Keratinocyte (primary cell): ENCODE data around the gene NAA25. TPM values are rescaled to one million over a fixed set of nuclear protein-coding genes. Genes with fewer than 3 reads are reported as not detected.

Experiments
- DNase-seq: peaks from one replicate; pipeline ENCODE4 v3.0.0-alpha.2; 2011; ENCODE audit warnings: low read depth, missing footprints, low spot score
- FAIRE-seq: peaks from 2 replicates; lab custom pipeline; 2011; peaks lifted over from hg19 to GRCh38; lab: Jason Lieb, UNC
- H2AFZ ChIP-seq: 2 replicates; pipeline ENCODE4 v1.6.0; 2012; ENCODE audit warnings: low read length, control low read depth, inconsistent platforms; ENCODE audit not compliant: control insufficient read depth
- H3K27ac ChIP-seq: 2 replicates; pipeline ENCODE4 v1.5.1; 2011; ENCODE audit warnings: low read length; ENCODE audit not compliant: control insufficient read depth, insufficient read depth
- H3K27me3 ChIP-seq: 3 replicates; pipeline ENCODE4 v1.6.0; 2011; ENCODE audit warnings: low read length; ENCODE audit not compliant: control insufficient read depth, insufficient read depth; ENCODE audit errors: extremely low read depth
- H3K36me3 ChIP-seq, 2 experiments: 2 replicates in 1 of 2; 3 replicates in 1 of 2; pipeline ENCODE4 v1.5.1; 2011; ENCODE audit warnings: low read length in 2 of 2, mild to moderate bottlenecking in 1 of 2; ENCODE audit not compliant: control insufficient read depth in 2 of 2, insufficient read depth in 2 of 2; ENCODE audit errors: extremely low read depth in 1 of 2
- H3K4me1 ChIP-seq: 3 replicates; pipeline ENCODE4 v1.5.1; 2011; ENCODE audit warnings: low read length; ENCODE audit not compliant: control insufficient read depth, insufficient read depth; ENCODE audit errors: extremely low read depth
- H3K4me2 ChIP-seq: 3 replicates; pipeline ENCODE4 v1.6.0; 2011; ENCODE audit warnings: low read depth, low read length; ENCODE audit not compliant: control insufficient read depth, insufficient read depth; ENCODE audit errors: extremely low read depth
- H3K4me3 ChIP-seq, 3 experiments: fragments of 200-600 bp in 1 of 3; sonication (generic) in 1 of 3; 2 replicates in 2 of 3; 3 replicates in 1 of 3; pipeline ENCODE4 v1.5.1; 2011 to 2016; ENCODE audit warnings: low read length in 3 of 3, mild to moderate bottlenecking in 3 of 3, control low read depth in 2 of 3, inconsistent platforms in 1 of 3, low read depth in 1 of 3, mixed read lengths in 1 of 3, mixed run types in 1 of 3, moderate library complexity in 1 of 3; ENCODE audit not compliant: control insufficient read depth in 2 of 3, insufficient read depth in 2 of 3; ENCODE audit errors: extremely low read depth in 1 of 3
- H3K79me2 ChIP-seq: 2 replicates; pipeline ENCODE4 v1.6.0; 2012; ENCODE audit warnings: low read length; ENCODE audit not compliant: control insufficient read depth, insufficient read depth
- H3K9ac ChIP-seq: 3 replicates; pipeline ENCODE4 v1.6.0; 2011; ENCODE audit warnings: low read length; ENCODE audit not compliant: control insufficient read depth, insufficient read depth; ENCODE audit errors: extremely low read depth
- H3K9me1 ChIP-seq: 3 replicates; pipeline ENCODE4 v1.6.0; 2011; ENCODE audit warnings: low read length; ENCODE audit not compliant: control insufficient read depth, insufficient read depth; ENCODE audit errors: extremely low read depth
- H3K9me3 ChIP-seq: 2 replicates; pipeline ENCODE4 v1.5.1; 2012; ENCODE audit warnings: low read depth, low read length; ENCODE audit not compliant: control insufficient read depth
- H4K20me1 ChIP-seq: 3 replicates; pipeline ENCODE4 v1.6.0; 2011; ENCODE audit warnings: low read length; ENCODE audit not compliant: control insufficient read depth, insufficient read depth; ENCODE audit errors: extremely low read depth
- EZH2 ChIP-seq: IDR thresholded peaks from one replicate; pipeline ENCODE4 v1.6.1; 2012; ENCODE audit warnings: inconsistent platforms, mild to moderate bottlenecking, low read length, moderate library complexity
- dilution Hi-C: fragments of 300-500 bp; cut with MboI; formaldehyde crosslinking; loops from one replicate; pipeline ENCODE4 v1.7.0; 2020; ENCODE audit warnings: low sequenced_read_pairs; ENCODE audit not compliant: extremely low pct_ligation_motif_present
- polyA plus RNA-seq, 5 experiments: library from polyadenylated mRNA; depleted of rRNA in 3 of 5; stranded (reverse) in 3 of 5; stranded (forward) in 1 of 5; unstranded in 1 of 5; fragments of >200 nt; gene quantifications; 1 replicate in 1 of 5; 2 replicates in 3 of 5; 3 replicates in 1 of 5; pipeline versions ENCODE4 v1.2.1 to v1.2.3, GENCODE V29; 2011 to 2012; ENCODE audit warnings: missing spikeins in 2 of 5, low read depth in 1 of 5, low replicate concordance in 1 of 5
- TF ChIP-seq, protein P1 (sequence below), 3 experiments: IDR thresholded peaks in 1 of 3; conservative IDR thresholded peaks in 1 of 3; optimal IDR thresholded peaks in 1 of 3; 2 replicates in 2 of 3; 3 replicates in 1 of 3; pipeline versions ENCODE3 to v1.5.1; 2011; ENCODE audit warnings: low read length in 3 of 3, mild to moderate bottlenecking in 3 of 3, moderate library complexity in 2 of 3, control low read depth in 1 of 3, inconsistent platforms in 1 of 3; ENCODE audit not compliant: insufficient read depth in 2 of 3; ENCODE audit errors: extremely low read depth in 1 of 3

NAA25 gene
- polyA plus RNA-seq, 1 donor (not counting 4 experiments of a cell fraction or from before 2014, with no cell fraction given) = 26.1 TPM

DNA sequence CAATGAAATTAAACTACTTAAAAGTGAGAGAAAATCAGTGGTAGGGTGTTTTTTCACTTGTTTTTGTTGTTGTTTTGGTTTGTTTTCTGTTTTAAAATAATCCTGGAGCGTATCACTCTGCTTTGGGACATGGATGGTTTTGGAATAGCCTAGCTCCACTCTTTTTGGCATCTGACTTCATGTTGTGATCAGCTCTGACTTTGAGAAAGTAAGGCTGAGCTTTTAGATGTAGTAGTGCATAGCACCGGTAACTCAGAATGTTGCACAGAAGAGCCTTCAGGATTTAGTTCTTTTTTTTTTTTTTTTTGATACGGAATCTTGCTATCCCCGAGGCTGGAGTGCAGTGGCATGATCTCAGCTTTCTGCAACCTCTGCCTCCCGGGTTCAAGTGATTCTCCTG, 24.8 kb upstream of the NAA25 start:
- no peak for FAIRE-seq
- no peaks in the 10 kb centered on the region for H4K20me1 ChIP-seq
- H2AFZ ChIP-seq = no peak overlapping the region
- dilution Hi-C loops = no loop called here
- DNase-seq = no peak
- no peak overlapping the region for H3K4me3 ChIP-seq
- H3K79me2 ChIP-seq = peaks cover 13% of the 10 kb centered on the region
- H3K9me3 ChIP-seq = no peaks in the 10 kb centered on the region
- H3K4me2 ChIP-seq = no peak overlapping the region
- no peaks in the 10 kb centered on the region for H3K27me3 ChIP-seq
- H3K27ac ChIP-seq = no peak overlapping the region
- no peak overlapping the region for H3K9ac ChIP-seq
- TF ChIP-seq, protein P1, sequence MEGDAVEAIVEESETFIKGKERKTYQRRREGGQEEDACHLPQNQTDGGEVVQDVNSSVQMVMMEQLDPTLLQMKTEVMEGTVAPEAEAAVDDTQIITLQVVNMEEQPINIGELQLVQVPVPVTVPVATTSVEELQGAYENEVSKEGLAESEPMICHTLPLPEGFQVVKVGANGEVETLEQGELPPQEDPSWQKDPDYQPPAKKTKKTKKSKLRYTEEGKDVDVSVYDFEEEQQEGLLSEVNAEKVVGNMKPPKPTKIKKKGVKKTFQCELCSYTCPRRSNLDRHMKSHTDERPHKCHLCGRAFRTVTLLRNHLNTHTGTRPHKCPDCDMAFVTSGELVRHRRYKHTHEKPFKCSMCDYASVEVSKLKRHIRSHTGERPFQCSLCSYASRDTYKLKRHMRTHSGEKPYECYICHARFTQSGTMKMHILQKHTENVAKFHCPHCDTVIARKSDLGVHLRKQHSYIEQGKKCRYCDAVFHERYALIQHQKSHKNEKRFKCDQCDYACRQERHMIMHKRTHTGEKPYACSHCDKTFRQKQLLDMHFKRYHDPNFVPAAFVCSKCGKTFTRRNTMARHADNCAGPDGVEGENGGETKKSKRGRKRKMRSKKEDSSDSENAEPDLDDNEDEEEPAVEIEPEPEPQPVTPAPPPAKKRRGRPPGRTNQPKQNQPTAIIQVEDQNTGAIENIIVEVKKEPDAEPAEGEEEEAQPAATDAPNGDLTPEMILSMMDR (optimal IDR thresholded peaks at IDR 0.05 in 1 of 3, IDR thresholded peaks at IDR 0.05 in 1 of 3, conservative IDR thresholded peaks at IDR 0.05 in 1 of 3; ENCODE audit: extremely low read depth in 1 of 3, insufficient read depth in 2 of 3, low read length in 3 of 3) = no peak
- TF ChIP-seq EZH2 = no peak
- H3K9me1 ChIP-seq = no peaks in the 10 kb centered on the region
- peaks cover 12 to 13% of the 10 kb centered on the region in 2 experiments for H3K36me3 ChIP-seq
- peaks cover 17% of the 10 kb centered on the region for H3K4me1 ChIP-seq

DNA sequence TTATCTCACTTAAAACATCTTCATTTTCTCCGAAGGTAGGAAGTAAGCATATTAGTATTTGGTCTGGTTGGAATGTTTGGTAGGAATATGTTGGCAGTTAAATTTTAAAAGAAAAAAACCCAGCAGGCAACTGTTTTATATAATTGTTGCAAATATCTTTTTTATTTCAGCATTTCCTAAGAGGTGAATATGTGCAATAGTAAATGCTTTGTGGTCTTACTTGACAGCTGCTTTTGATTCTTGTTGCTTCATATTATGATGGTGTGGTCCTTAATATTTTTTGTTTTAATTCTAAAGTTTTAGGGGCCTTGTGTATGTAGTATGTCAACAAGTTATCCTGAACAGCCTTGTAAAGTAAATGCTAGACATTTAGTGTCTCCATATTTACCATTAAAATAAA, 23.1 kb upstream of the NAA25 start:
- no peak for DNase-seq
- no peak overlapping the region for H3K9ac ChIP-seq
- peaks cover 21% of the 10 kb centered on the region for H3K79me2 ChIP-seq
- no peak overlapping the region for H3K4me3 ChIP-seq
- TF ChIP-seq EZH2 = no peak
- TF ChIP-seq, protein P1 (optimal IDR thresholded peaks at IDR 0.05 in 1 of 3, IDR thresholded peaks at IDR 0.05 in 1 of 3, conservative IDR thresholded peaks at IDR 0.05 in 1 of 3; ENCODE audit: extremely low read depth in 1 of 3, insufficient read depth in 2 of 3, low read length in 3 of 3) = no peak
- FAIRE-seq = no peak
- H3K27ac ChIP-seq = no peak overlapping the region
- H3K36me3 ChIP-seq = peaks cover 8 to 9% of the 10 kb centered on the region in 2 experiments
- no peak overlapping the region for H3K4me2 ChIP-seq
- no peaks in the 10 kb centered on the region for H3K27me3 ChIP-seq
- no peaks in the 10 kb centered on the region for H4K20me1 ChIP-seq
- peaks cover 22% of the 10 kb centered on the region for H3K4me1 ChIP-seq
- no peaks in the 10 kb centered on the region for H3K9me3 ChIP-seq
- peaks cover 2% of the 10 kb centered on the region for H3K9me1 ChIP-seq
- dilution Hi-C loops = no loop called here
- H2AFZ ChIP-seq = no peak overlapping the region
